Panc1 (cell line): ENCODE results near the gene ZGRF1.

Experiments
- POLR2AphosphoS5 ChIP-seq: IDR thresholded peaks from 2 replicates; pipeline ENCODE4 v1.6.1; 2012; ENCODE audit warnings: mild to moderate bottlenecking, low read depth, low read length, moderate library complexity
- SIN3A ChIP-seq: IDR thresholded peaks from 2 replicates; pipeline ENCODE4 v1.6.1; 2012; ENCODE audit warnings: low read depth, mild to moderate bottlenecking, low read length, moderate library complexity, borderline replicate concordance; ENCODE audit not compliant: insufficient read depth
- TCF7L2 ChIP-seq: IDR thresholded peaks from 2 replicates; pipeline ENCODE4 v1.6.1; 2011; ENCODE audit warnings: mild to moderate bottlenecking, low read depth, low read length, inconsistent platforms
- TF ChIP-seq, protein P1 (sequence below): fragments of 450-650 bp; IDR thresholded peaks from 2 replicates; pipeline ENCODE4 v1.5.1; 2017; ENCODE audit warnings: mild to moderate bottlenecking
- TF ChIP-seq, protein P2 (sequence below), 2 experiments: IDR thresholded peaks; 2 replicates each; pipeline ENCODE4 v1.6.1; 2011 to 2012; ENCODE audit warnings: low read depth in 2 of 2, control low read depth in 1 of 2, low read length in 1 of 2, mild to moderate bottlenecking in 1 of 2, moderate library complexity in 1 of 2; ENCODE audit not compliant: insufficient read depth in 1 of 2

DNA sequence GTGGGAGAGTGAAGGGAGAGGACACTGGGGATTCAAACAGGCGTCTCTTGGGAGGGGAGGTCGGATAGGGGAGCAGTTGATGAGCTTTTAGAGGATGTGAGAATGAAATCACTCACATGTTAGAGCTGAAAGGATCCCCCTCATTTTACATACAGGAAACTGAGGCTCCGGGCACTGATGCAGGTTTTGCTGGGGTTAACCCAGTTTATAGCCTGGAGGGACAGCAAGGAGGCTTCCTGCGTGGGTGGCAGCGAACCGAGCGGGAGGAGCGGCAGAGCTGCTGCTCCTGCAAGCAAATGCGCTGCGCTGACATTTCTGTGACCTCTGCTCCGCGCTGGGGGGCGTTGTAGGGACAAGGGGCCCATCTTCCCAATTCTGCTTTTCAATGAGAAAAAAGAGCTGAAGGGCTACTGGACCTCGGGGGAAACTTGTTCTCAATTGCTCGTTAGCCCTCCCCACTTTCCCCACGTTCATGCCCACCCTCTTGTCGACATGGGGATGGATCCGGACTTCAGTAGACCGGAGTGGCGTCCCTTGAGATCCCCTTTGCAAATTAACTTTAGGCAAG, 119.6 kb downstream of the ZGRF1 start:
- TF ChIP-seq POLR2AphosphoS5 = no peak
- TF ChIP-seq, protein P1, sequence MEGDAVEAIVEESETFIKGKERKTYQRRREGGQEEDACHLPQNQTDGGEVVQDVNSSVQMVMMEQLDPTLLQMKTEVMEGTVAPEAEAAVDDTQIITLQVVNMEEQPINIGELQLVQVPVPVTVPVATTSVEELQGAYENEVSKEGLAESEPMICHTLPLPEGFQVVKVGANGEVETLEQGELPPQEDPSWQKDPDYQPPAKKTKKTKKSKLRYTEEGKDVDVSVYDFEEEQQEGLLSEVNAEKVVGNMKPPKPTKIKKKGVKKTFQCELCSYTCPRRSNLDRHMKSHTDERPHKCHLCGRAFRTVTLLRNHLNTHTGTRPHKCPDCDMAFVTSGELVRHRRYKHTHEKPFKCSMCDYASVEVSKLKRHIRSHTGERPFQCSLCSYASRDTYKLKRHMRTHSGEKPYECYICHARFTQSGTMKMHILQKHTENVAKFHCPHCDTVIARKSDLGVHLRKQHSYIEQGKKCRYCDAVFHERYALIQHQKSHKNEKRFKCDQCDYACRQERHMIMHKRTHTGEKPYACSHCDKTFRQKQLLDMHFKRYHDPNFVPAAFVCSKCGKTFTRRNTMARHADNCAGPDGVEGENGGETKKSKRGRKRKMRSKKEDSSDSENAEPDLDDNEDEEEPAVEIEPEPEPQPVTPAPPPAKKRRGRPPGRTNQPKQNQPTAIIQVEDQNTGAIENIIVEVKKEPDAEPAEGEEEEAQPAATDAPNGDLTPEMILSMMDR = no peak
- TF ChIP-seq SIN3A = no peak
- TF ChIP-seq, protein P2, sequence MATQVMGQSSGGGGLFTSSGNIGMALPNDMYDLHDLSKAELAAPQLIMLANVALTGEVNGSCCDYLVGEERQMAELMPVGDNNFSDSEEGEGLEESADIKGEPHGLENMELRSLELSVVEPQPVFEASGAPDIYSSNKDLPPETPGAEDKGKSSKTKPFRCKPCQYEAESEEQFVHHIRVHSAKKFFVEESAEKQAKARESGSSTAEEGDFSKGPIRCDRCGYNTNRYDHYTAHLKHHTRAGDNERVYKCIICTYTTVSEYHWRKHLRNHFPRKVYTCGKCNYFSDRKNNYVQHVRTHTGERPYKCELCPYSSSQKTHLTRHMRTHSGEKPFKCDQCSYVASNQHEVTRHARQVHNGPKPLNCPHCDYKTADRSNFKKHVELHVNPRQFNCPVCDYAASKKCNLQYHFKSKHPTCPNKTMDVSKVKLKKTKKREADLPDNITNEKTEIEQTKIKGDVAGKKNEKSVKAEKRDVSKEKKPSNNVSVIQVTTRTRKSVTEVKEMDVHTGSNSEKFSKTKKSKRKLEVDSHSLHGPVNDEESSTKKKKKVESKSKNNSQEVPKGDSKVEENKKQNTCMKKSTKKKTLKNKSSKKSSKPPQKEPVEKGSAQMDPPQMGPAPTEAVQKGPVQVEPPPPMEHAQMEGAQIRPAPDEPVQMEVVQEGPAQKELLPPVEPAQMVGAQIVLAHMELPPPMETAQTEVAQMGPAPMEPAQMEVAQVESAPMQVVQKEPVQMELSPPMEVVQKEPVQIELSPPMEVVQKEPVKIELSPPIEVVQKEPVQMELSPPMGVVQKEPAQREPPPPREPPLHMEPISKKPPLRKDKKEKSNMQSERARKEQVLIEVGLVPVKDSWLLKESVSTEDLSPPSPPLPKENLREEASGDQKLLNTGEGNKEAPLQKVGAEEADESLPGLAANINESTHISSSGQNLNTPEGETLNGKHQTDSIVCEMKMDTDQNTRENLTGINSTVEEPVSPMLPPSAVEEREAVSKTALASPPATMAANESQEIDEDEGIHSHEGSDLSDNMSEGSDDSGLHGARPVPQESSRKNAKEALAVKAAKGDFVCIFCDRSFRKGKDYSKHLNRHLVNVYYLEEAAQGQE (IDR thresholded peaks at IDR 0.05; ENCODE audit: insufficient read depth in 1 of 2, low read depth in 2 of 2, low read length in 1 of 2) = no peak
- TF ChIP-seq TCF7L2 = no peak
